ENCODE results near the gene NDUFC1.

Gene NDUFC1

GRCh38 chr4:139301113-139301820 lies 1.0 kb downstream of the NDUFC1 start, which contains the start of gene NAA15:
TSS of gene NAA15 (plus strand) at chr4:139301505. CDS start at chr4:139301778, 273 bp downstream.
- H3K9me3 ChIP-seq: no peaks in the 10 kb centered on the region
- peak within 1 kb of the TSS; percentile 83 to 100 for H3K4me3 ChIP-seq (ENCODE audit: low read depth in 1 of 2, low read length in 1 of 2)
- no peaks in the 10 kb centered on the region for H3K27me3 ChIP-seq
- TF ChIP-seq, protein P1, sequence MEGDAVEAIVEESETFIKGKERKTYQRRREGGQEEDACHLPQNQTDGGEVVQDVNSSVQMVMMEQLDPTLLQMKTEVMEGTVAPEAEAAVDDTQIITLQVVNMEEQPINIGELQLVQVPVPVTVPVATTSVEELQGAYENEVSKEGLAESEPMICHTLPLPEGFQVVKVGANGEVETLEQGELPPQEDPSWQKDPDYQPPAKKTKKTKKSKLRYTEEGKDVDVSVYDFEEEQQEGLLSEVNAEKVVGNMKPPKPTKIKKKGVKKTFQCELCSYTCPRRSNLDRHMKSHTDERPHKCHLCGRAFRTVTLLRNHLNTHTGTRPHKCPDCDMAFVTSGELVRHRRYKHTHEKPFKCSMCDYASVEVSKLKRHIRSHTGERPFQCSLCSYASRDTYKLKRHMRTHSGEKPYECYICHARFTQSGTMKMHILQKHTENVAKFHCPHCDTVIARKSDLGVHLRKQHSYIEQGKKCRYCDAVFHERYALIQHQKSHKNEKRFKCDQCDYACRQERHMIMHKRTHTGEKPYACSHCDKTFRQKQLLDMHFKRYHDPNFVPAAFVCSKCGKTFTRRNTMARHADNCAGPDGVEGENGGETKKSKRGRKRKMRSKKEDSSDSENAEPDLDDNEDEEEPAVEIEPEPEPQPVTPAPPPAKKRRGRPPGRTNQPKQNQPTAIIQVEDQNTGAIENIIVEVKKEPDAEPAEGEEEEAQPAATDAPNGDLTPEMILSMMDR (IDR thresholded peaks at IDR 0.05): peak; percentile 43
- peaks cover 29 to 41% of the 10 kb centered on the region in 2 experiments for H3K4me1 ChIP-seq (ENCODE audit: control insufficient read depth in 1 of 2, insufficient read depth in 1 of 2, low read depth in 1 of 2, low read length in 1 of 2)
- H3K27ac ChIP-seq: peak within 1 kb of the TSS; percentile 88
- H3K36me3 ChIP-seq: no peaks in the 10 kb centered on the region

DNA sequence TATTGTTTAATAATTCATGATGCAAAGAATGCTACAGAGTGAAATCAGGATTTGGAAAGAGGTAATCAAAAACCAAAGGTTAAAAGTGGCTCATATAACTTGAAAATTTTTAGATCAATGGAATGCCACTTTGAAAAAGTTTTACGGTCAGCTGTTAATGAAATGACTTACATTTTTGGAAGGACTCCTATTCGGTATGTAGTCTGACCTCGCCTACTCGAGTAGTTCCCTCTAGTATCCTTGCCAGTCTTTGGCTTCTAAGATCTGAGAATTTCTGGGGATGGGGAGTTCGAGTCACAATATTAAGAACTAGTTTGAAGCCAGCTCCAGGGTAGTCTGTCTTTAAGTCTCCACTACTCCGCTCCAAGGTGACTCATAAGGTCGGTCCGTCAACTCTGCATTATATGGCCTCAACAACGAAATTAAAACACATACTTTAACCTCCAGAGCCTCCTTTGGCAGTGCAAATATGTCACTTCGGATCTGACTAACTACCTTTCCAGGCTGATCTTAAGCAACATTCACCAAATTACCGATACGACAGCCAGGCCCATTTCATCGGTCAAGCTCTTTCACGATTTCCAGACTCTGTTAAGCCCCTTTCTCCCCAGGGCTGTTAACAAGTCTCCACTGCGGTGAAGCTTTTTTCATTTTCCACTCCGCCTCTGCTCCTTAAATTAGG lies 1.7 kb downstream of the NDUFC1 start:
- H3K4me1 ChIP-seq (ENCODE audit: control insufficient read depth in 1 of 2, insufficient read depth in 1 of 2, low read depth in 1 of 2, low read length in 1 of 2): peaks cover 34 to 46% of the 10 kb centered on the region in 2 experiments
- TF ChIP-seq, protein P1 (IDR thresholded peaks at IDR 0.05): no peak

DNA sequence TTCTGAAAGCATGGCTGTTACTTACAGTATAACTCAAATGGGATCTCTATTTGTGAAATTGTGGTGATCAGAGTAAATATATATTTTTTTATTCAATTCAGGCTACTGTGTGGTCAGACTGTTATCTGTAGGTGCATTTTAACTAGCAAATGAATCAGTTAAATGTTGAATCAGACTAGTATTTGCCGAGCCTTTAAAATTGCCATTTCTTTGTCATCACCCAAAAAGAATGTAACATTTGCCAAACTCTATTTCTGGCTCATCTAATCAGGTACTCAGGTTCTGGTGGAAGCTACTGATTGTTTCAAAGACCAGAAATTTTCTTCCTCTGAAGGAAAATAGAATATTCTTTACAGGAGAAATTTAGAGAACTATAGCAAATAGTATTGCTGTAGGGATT lies 2.7 kb downstream of the NDUFC1 start:
- H3K9me3 ChIP-seq: no peaks in the 10 kb centered on the region
- H3K27ac ChIP-seq: no peak overlapping the region
- no peak overlapping the region for H3K4me3 ChIP-seq (ENCODE audit: low read depth in 1 of 2, low read length in 1 of 2)
- TF ChIP-seq, protein P1 (IDR thresholded peaks at IDR 0.05): no peak
- peaks cover 39 to 54% of the 10 kb centered on the region in 2 experiments for H3K4me1 ChIP-seq (ENCODE audit: control insufficient read depth in 1 of 2, insufficient read depth in 1 of 2, low read depth in 1 of 2, low read length in 1 of 2)
- no peaks in the 10 kb centered on the region for H3K27me3 ChIP-seq
- H3K36me3 ChIP-seq: no peaks in the 10 kb centered on the region

More for the DNA sequence above, 1.7 kb downstream of the NDUFC1 start:
- Histone ChIP-seq H3K27ac (peak overlapping the region; percentile 88), H3K9me3 (no peaks in the 10 kb centered on the region), H3K36me3 (no peaks in the 10 kb centered on the region), H3K27me3 (no peaks in the 10 kb centered on the region), H3K4me3 (ENCODE audit: low read depth in 1 of 2, low read length in 1 of 2) (peak overlapping the region; percentile 83 to 100)

DNA sequence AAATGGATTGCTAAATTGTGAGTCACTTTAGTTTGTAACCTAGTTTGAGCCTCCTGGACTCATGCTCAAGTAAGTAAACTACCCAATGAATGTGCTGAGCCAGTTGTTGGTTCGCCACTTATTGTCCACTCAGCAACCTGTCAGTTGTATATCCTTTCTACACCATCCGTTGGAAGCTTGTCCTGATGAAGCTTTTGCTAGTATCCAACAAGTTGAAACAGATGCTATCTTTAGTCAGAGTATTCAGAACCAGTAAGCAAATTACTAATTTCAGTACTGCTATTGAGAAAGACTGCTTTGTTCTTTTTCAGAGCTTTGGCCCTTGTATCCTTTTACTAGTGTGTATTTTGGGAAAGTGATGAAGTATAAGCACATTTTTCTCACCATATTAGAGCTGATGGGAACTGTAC lies 5.3 kb downstream of the NDUFC1 start:
- TF ChIP-seq, protein P1 (IDR thresholded peaks at IDR 0.05): no peak
- Histone ChIP-seq H3K27ac (no peak overlapping the region), H3K9me3 (no peaks in the 10 kb centered on the region), H3K4me1 (ENCODE audit: control insufficient read depth in 1 of 2, insufficient read depth in 1 of 2, low read depth in 1 of 2, low read length in 1 of 2) (peaks cover 27 to 44% of the 10 kb centered on the region in 2 experiments), H3K4me3 (ENCODE audit: low read depth in 1 of 2, low read length in 1 of 2) (no peak overlapping the region), H3K36me3 (peaks cover 10% of the 10 kb centered on the region), H3K27me3 (no peaks in the 10 kb centered on the region)

DNA sequence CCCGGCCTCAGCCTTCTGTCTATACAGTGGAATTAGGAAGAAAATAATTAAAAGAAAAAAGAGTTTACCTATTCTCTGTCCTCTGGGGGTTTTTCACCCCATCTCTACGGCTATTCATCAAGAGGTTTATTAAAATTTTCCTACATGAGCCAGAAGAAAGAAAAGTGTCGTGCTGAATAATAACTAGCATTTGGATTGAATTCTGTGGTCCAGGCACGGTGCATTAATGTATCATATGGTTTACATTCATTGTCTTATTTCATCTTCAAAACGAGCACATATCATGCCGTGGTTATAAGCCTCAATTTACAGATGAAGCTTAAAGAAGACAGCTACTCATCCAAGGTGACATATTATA lies 6.4 kb downstream of the NDUFC1 start:
- no peaks in the 10 kb centered on the region for H3K27me3 ChIP-seq
- peak overlapping the region; percentile 79 for H3K27ac ChIP-seq
- TF ChIP-seq, protein P1 (IDR thresholded peaks at IDR 0.05): no peak
- H3K9me3 ChIP-seq: no peaks in the 10 kb centered on the region
- H3K4me1 ChIP-seq (ENCODE audit: control insufficient read depth in 1 of 2, insufficient read depth in 1 of 2, low read depth in 1 of 2, low read length in 1 of 2): peaks cover 23 to 37% of the 10 kb centered on the region in 2 experiments
- H3K36me3 ChIP-seq: peaks cover 20% of the 10 kb centered on the region
- peak overlapping the region; percentile 75 to 78 for H3K4me3 ChIP-seq (ENCODE audit: low read depth in 1 of 2, low read length in 1 of 2)

Measured in neutrophil (primary cell).